Activated CD8-positive, alpha-beta T cell treated with anti-CD3 and anti-CD28 coated beads for 36 hours (primary cell): ENCODE measurements around the gene RNH1. TPM values are rescaled to one million over a fixed set of nuclear protein-coding genes. Genes with fewer than 3 reads are reported as not detected.
"Not testable (repeated sequence)": the region's sequence is repeated elsewhere in the genome, so short reads cannot be mapped to it uniquely, and the experiment has no call there.

Source experiments
- ATAC-seq: fragments of 200-7000 bp; cut with Tn5 transposase; one replicate; pipeline ENCODE4 v1.10.0; 2021; ENCODE audit warnings: mild to moderate bottlenecking, moderate library complexity
- CTCF ChIA-PET: fragments of 350-600 bp; sonication (Branson Sonifier 250); formaldehyde crosslinking; loops from one replicate; lab custom pipeline; 2021; ENCODE audit warnings: antibody characterized with exemption; lab: Charles Lee
- POLR2A ChIA-PET: fragments of 350-600 bp; sonication (Branson Sonifier 250); formaldehyde crosslinking; loops from one replicate; lab custom pipeline; 2021; ENCODE audit warnings: antibody characterized with exemption; lab: Charles Lee
- DNase-seq: peaks from one replicate; pipeline ENCODE4 v3.0.0-alpha.2; 2020
- H3K27ac Mint-ChIP-seq: one replicate; pipeline ENCODE4 v1.8.0; 2021; ENCODE audit warnings: mild to moderate bottlenecking, mixed read lengths
- H3K27me3 Mint-ChIP-seq: one replicate; pipeline ENCODE4 v1.8.0; 2021; ENCODE audit warnings: mixed read lengths
- H3K36me3 Mint-ChIP-seq: one replicate; pipeline ENCODE4 v1.8.0; 2021; ENCODE audit warnings: low read depth, mixed read lengths
- H3K4me1 Mint-ChIP-seq: one replicate; pipeline ENCODE4 v1.8.0; 2021; ENCODE audit warnings: low read depth, mixed read lengths
- H3K4me3 Mint-ChIP-seq: one replicate; pipeline ENCODE4 v1.8.0; 2021; ENCODE audit warnings: mild to moderate bottlenecking, moderate library complexity, mixed read lengths
- H3K9me3 Mint-ChIP-seq: one replicate; pipeline ENCODE4 v1.8.0; 2021; ENCODE audit warnings: mixed read lengths
- CTCF ChIP-seq: fragments of 200-600 bp; IDR thresholded peaks from one replicate; pipeline ENCODE4 v1.8.0; 2022; ENCODE audit warnings: antibody characterized with exemption, mild to moderate bottlenecking
- intact Hi-C: fragments of 100-400 bp; cut with micrococcal nuclease; formaldehyde crosslinking; loops from one replicate; pipeline ENCODE4 v1.10.0; 2022
- total RNA-seq, 2 experiments: library from RNA; stranded (reverse); gene quantifications; one replicate each; pipeline ENCODE4 v1.2.3, GENCODE V29; 2021

RNH1 gene
- total RNA-seq, 2 experiments from 2014 or later: 105 to 110 TPM

GRCh38 chr11:521177-521688 lies 14.2 kb upstream of the RNH1 start:
- no peak for ATAC-seq
- Mint-ChIP-seq H3K36me3 (peaks cover 2% of the 10 kb centered on the region), H3K4me3 (no peak overlapping the region), H3K9me3 (peaks cover 7% of the 10 kb centered on the region), H3K27ac (no peak overlapping the region), H3K4me1 (peaks cover 3% of the 10 kb centered on the region), H3K27me3 (no peaks in the 10 kb centered on the region)
- DNase-seq: no peak
- no peak for TF ChIP-seq CTCF
- intact Hi-C loops: no loop called here
- ChIA-PET POLR2A (no interaction called here), CTCF (interaction anchor here (1.2 to 3.6 kb wide), 4 partner anchors 11 to 201 kb away, joined by 3 to 51 read pairs (median 4); partner anchors contain the start of gene RNH1)

- ATAC-seq: no peak
- no peak overlapping the region for H3K27ac Mint-ChIP-seq
Measured at GRCh38 chr11:520428-521176, 13.6 kb upstream of the RNH1 start.

GRCh38 chr11:518463-519202 lies 11.6 kb upstream of the RNH1 start:
- CTCF ChIA-PET: interaction anchor here (0.5 to 3.6 kb wide), 33 partner anchors 9 to 302 kb away, joined by 3 to 51 read pairs (median 3); partner anchors contain the start of genes HRAS, LRRC56, PTDSS2 and RNH1
- POLR2A ChIA-PET: interaction anchor here (0.6 to 2.0 kb wide), 8 partner anchors 12 to 311 kb away, joined by 3 to 8 read pairs (median 4); partner anchors contain the start of genes HRAS, LRRC56 and RNH1
- ATAC-seq (peak; percentile 97), DNase-seq (peak; percentile 86)
- intact Hi-C loops: no loop called here
- peaks cover 7% of the 10 kb centered on the region for H3K9me3 Mint-ChIP-seq
- H3K4me1 Mint-ChIP-seq: peaks cover 3% of the 10 kb centered on the region
- peak overlapping the region; percentile 74 for H3K4me3 Mint-ChIP-seq
- peaks cover 12% of the 10 kb centered on the region for H3K36me3 Mint-ChIP-seq
- peak overlapping the region; percentile 68 for H3K27ac Mint-ChIP-seq
- TF ChIP-seq CTCF: peak; percentile 100
- no peaks in the 10 kb centered on the region for H3K27me3 Mint-ChIP-seq

More at GRCh38 chr11:520428-521176, 13.6 kb upstream of the RNH1 start:
- no peak for TF ChIP-seq CTCF
- ChIA-PET POLR2A (interaction anchor here (0.6 kb wide), 1 partner anchor 258 kb away, joined by 3 read pairs; no protein-coding TSS in a partner anchor), CTCF (interaction anchor here (1.2 to 3.6 kb wide), 4 partner anchors 12 to 202 kb away, joined by 3 to 51 read pairs (median 4); partner anchors contain the start of gene RNH1)
- DNase-seq: peak; percentile 50
- Mint-ChIP-seq H3K36me3 (peaks cover 4% of the 10 kb centered on the region), H3K9me3 (peaks cover 7% of the 10 kb centered on the region), H3K4me1 (peaks cover 3% of the 10 kb centered on the region), H3K27me3 (no peaks in the 10 kb centered on the region), H3K4me3 (no peak overlapping the region)
- intact Hi-C loops: no loop called here

GRCh38 chr11:516918-517685 lies 10.1 kb upstream of the RNH1 start:
- ATAC-seq, DNase-seq, H3K9me3 Mint-ChIP-seq, H3K4me1 Mint-ChIP-seq, intact Hi-C loops, CTCF ChIA-PET, H3K27ac Mint-ChIP-seq, H3K4me3 Mint-ChIP-seq, H3K27me3 Mint-ChIP-seq: not testable (repeated sequence)
- POLR2A ChIA-PET: interaction anchor here (2.0 kb wide), 1 partner anchor 10 kb away, joined by 8 read pairs; the partner anchor contains the start of gene RNH1
- H3K36me3 Mint-ChIP-seq: peaks cover 19% of the 10 kb centered on the region
